OCI-LY7 (cell line): ENCODE measurements around the gene NTF3. TPM values are rescaled to one million over a fixed set of nuclear protein-coding genes. Genes with fewer than 3 reads are reported as not detected.

Source experiments
- BruUV-seq: library from RNA; stranded (reverse); fragments of 400-500 nt; replicated peaks from 2 replicates; lab custom pipeline; 2021; lab: Mats Ljungman, UMichigan
- CTCF ChIA-PET: fragments of 300-600 bp; sonication (Branson Sonifier 250); formaldehyde crosslinking; loops from one replicate; lab custom pipeline; 2022; ENCODE audit warnings: antibody characterized with exemption; ENCODE audit not compliant: unreplicated experiment; lab: Charles Lee
- POLR2A ChIA-PET: fragments of 300-600 bp; sonication (Branson Sonifier 250); formaldehyde crosslinking; loops from one replicate; lab custom pipeline; 2022; ENCODE audit warnings: antibody characterized with exemption; lab: Charles Lee
- DNase-seq: peaks from one replicate; pipeline ENCODE4 v3.0.0-alpha.2; 2015; ENCODE audit warnings: low spot score
- H2AFZ ChIP-seq: fragments of 200-600 bp; sonication (generic), shearing (Covaris generic); 2 replicates; pipeline ENCODE4 v1.6.1; 2014; ENCODE audit warnings: mild to moderate bottlenecking, antibody characterized with exemption, low read length, moderate library complexity
- H3K27ac ChIP-seq: fragments of 200-600 bp; sonication (generic); 2 replicates; pipeline ENCODE4 v1.5.1; 2014; ENCODE audit warnings: mixed run types, low read depth, mild to moderate bottlenecking, moderate library complexity, low read length, inconsistent platforms; ENCODE audit not compliant: poor library complexity, severe bottlenecking
- H3K36me3 ChIP-seq: fragments of 200-600 bp; sonication (generic); 2 replicates; pipeline ENCODE4 v1.6.1; 2014; ENCODE audit warnings: mild to moderate bottlenecking, antibody characterized with exemption, low read length, moderate library complexity, mixed read lengths; ENCODE audit not compliant: insufficient read depth
- H3K4me1 ChIP-seq: fragments of 200-600 bp; sonication (generic); 2 replicates; pipeline ENCODE4 v1.5.1; 2014; ENCODE audit warnings: mild to moderate bottlenecking, low read length; ENCODE audit not compliant: insufficient read depth, poor library complexity, severe bottlenecking
- H3K4me2 ChIP-seq: fragments of 200-600 bp; sonication (generic); 2 replicates; pipeline ENCODE4 v1.6.1; 2014; ENCODE audit warnings: mild to moderate bottlenecking, low read length
- H3K4me3 ChIP-seq: fragments of 200-600 bp; sonication (generic); 2 replicates; pipeline ENCODE4 v1.5.1; 2014; ENCODE audit warnings: mild to moderate bottlenecking, low read depth, low read length; ENCODE audit not compliant: poor library complexity, severe bottlenecking
- H3K79me2 ChIP-seq: fragments of 200-600 bp; sonication (generic); 2 replicates; pipeline ENCODE4 v1.6.1; 2016; ENCODE audit warnings: low read depth, mild to moderate bottlenecking, low read length, moderate library complexity, mixed read lengths; ENCODE audit not compliant: insufficient read depth
- H3K9me2 ChIP-seq: fragments of 200-600 bp; sonication (generic); 2 replicates; pipeline ENCODE4 v1.6.1; 2016; ENCODE audit warnings: mild to moderate bottlenecking, low read length, mixed read lengths; ENCODE audit not compliant: insufficient read depth
- H3K9me3 ChIP-seq: fragments of 200-600 bp; sonication (generic); 2 replicates; pipeline ENCODE4 v1.6.1; 2014; ENCODE audit warnings: mild to moderate bottlenecking, mixed run types, low read length, mixed read lengths
- H4K20me1 ChIP-seq: fragments of 200-600 bp; sonication (generic); 2 replicates; pipeline ENCODE4 v1.6.1; 2014; ENCODE audit warnings: mild to moderate bottlenecking, antibody characterized with exemption, low read length, moderate library complexity, mixed read lengths; ENCODE audit not compliant: insufficient read depth
- CTCF ChIP-seq: fragments of 200-600 bp; sonication (generic); conservative IDR thresholded peaks from 2 replicates; pipeline ENCODE4 v1.5.1; 2014; ENCODE audit warnings: mild to moderate bottlenecking, antibody characterized with exemption, low read length, moderate library complexity, mixed read lengths
- EZH2phosphoT487 ChIP-seq: fragments of 200-600 bp; sonication (generic); IDR thresholded peaks from 2 replicates; pipeline ENCODE4 v1.6.1; 2018; ENCODE audit warnings: low read depth, borderline replicate concordance, mild to moderate bottlenecking, mixed run types, antibody characterized with exemption, low read length, moderate library complexity, mixed read lengths
- intact Hi-C: fragments of 100-400 bp; cut with micrococcal nuclease; formaldehyde crosslinking; loops from one replicate; pipeline ENCODE4 v1.10.0; 2022; ENCODE audit not compliant: unreplicated experiment
- total RNA-seq, 2 experiments: library from RNA; depleted of rRNA in 1 of 2; stranded (reverse); fragments of >200 nt in 1 of 2; shearing (Covaris generic) in 1 of 2; gene quantifications; 2 replicates each; pipeline ENCODE4 v1.2.3, GENCODE V29; 2014 to 2022

NTF3 gene
- total RNA-seq, 2 experiments from 2014 or later: 9.6 to 11.5 TPM

- CTCF ChIA-PET: no interaction called here
- intact Hi-C loops: no loop called here
- Histone ChIP-seq H3K79me2 (peaks cover 31% of the 10 kb centered on the region; the same call in 1 of the 2 replicates), H3K4me1 (peaks cover 61% of the 10 kb centered on the region), H4K20me1 (no peaks in the 10 kb centered on the region), H3K9me2 (no peaks in the 10 kb centered on the region), H3K36me3 (peaks cover 36% of the 10 kb centered on the region), H3K4me2 (peak overlapping the region; percentile 73; the same call in 1 of the 2 replicates), H3K4me3 (no peak overlapping the region), H3K27ac (peak overlapping the region; percentile 98), H2AFZ (no peak overlapping the region), H3K9me3 (no peaks in the 10 kb centered on the region)
- TF ChIP-seq EZH2phosphoT487 (no peak), CTCF (no peak)
- DNase-seq: no peak
- POLR2A ChIA-PET: interaction anchor here (1.1 to 3.6 kb wide), 3 partner anchors 22 to 41 kb away, joined by 3 to 21 read pairs (median 3); no protein-coding TSS in a partner anchor
- BruUV-seq: no TSS peak
Observed at GRCh38 chr12:5480218-5480937, 48.5 kb downstream of the NTF3 start.

- H3K4me2 ChIP-seq: no peak overlapping the region
- intact Hi-C loops: no loop called here
- peak overlapping the region; percentile 98 for H3K27ac ChIP-seq
- no peaks in the 10 kb centered on the region for H3K9me2 ChIP-seq
- no peak overlapping the region for H3K4me3 ChIP-seq
- H3K36me3 ChIP-seq: peaks cover 41% of the 10 kb centered on the region
- peaks cover 25% of the 10 kb centered on the region; the same call in 1 of the 2 replicates for H3K79me2 ChIP-seq
- H3K4me1 ChIP-seq: peaks cover 56% of the 10 kb centered on the region
- no peaks in the 10 kb centered on the region for H4K20me1 ChIP-seq
- ChIA-PET CTCF (no interaction called here), POLR2A (interaction anchor here (1.4 to 3.6 kb wide), 2 partner anchors 22 to 24 kb away, joined by 3 to 21 read pairs; no protein-coding TSS in a partner anchor)
- TF ChIP-seq CTCF (no peak), EZH2phosphoT487 (no peak)
- no peak overlapping the region for H2AFZ ChIP-seq
- no TSS peak for BruUV-seq
- H3K9me3 ChIP-seq: no peaks in the 10 kb centered on the region
- DNase-seq: no peak
Observed at GRCh38 chr12:5480938-5481303, 49.0 kb downstream of the NTF3 start.

GRCh38 chr12:5481645-5482044, 49.7 kb downstream of the NTF3 start:
- TF ChIP-seq CTCF: no peak
- TF ChIP-seq EZH2phosphoT487: no peak
- no peak overlapping the region for H2AFZ ChIP-seq
- H3K4me3 ChIP-seq: no peak overlapping the region
- peaks cover 48% of the 10 kb centered on the region for H3K4me1 ChIP-seq
- intact Hi-C loops: no loop called here
- peaks cover 43% of the 10 kb centered on the region for H3K36me3 ChIP-seq
- BruUV-seq: no TSS peak
- DNase-seq: no peak
- H3K9me2 ChIP-seq: no peaks in the 10 kb centered on the region
- H3K4me2 ChIP-seq: no peak overlapping the region
- peaks cover 18% of the 10 kb centered on the region; the same call in 1 of the 2 replicates for H3K79me2 ChIP-seq
- no peak overlapping the region for H3K27ac ChIP-seq
- no peaks in the 10 kb centered on the region for H3K9me3 ChIP-seq
- ChIA-PET CTCF (no interaction called here), POLR2A (no interaction called here)
- no peaks in the 10 kb centered on the region for H4K20me1 ChIP-seq
